Activated CD8-positive, alpha-beta memory T cell treated with anti-CD3 and anti-CD28 coated beads for 36 hours (primary cell): ENCODE measurements around the gene SORCS2. TPM values are rescaled to one million over a fixed set of nuclear protein-coding genes. Genes with fewer than 3 reads are reported as not detected.

ENCODE experiments used
- CTCF ChIA-PET: fragments of 350-600 bp; sonication (Branson Sonifier 250); formaldehyde crosslinking; loops from one replicate; lab custom pipeline; 2021; ENCODE audit warnings: antibody characterized with exemption; lab: Charles Lee
- POLR2A ChIA-PET: fragments of 350-600 bp; sonication (Branson Sonifier 250); formaldehyde crosslinking; loops from one replicate; lab custom pipeline; 2021; ENCODE audit warnings: antibody characterized with exemption; lab: Charles Lee
- total RNA-seq, 2 experiments: library from RNA; stranded (reverse); gene quantifications; one replicate each; pipeline ENCODE4 v1.2.3, GENCODE V29; 2021

The SORCS2 gene
- total RNA-seq, 2 experiments from 2014 or later, result not detected

DNA sequence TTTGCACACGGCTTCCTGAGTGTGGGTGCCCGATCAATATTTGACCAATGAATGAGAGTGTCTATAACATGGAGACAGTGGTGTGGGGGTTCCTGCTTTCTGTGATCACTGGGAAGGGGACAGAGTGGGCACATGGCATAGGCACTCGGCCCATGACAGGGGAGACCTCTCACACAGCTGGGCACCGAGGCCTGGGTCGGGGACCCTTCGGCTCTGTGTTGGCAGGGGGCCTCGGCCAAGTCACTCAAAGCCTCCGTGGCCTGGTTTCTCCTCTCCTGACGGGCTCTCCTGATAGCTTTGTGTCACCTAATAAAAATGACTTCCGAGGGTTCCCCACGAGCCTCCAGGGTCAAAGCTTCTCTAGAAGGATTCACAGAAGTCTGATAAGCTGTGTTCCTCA lies 286.3 kb downstream of the SORCS2 start:
- CTCF ChIA-PET, result no interaction called here
- POLR2A ChIA-PET, result no interaction called here

DNA sequence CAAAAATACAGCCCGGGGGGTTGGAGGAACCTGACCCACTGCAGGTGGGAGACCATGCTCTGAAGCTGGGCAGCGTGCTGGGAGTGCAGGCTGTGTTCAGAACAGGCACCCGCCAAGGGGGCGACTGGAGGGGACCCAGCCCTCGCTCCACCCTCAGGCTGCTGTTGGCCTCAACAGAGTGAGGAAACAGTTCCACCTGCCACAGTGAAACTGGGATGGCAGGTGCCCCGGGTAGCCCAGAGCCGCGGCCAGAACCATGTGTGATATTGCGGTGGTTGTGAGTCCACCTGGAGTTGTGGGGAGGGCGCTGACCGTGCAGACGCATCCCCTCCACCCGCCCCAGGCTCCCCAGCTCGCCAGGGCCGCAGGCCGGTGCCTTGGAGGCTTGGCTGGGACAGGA lies 288.1 kb downstream of the SORCS2 start:
- POLR2A ChIA-PET, result no interaction called here
- CTCF ChIA-PET, result no interaction called here

DNA sequence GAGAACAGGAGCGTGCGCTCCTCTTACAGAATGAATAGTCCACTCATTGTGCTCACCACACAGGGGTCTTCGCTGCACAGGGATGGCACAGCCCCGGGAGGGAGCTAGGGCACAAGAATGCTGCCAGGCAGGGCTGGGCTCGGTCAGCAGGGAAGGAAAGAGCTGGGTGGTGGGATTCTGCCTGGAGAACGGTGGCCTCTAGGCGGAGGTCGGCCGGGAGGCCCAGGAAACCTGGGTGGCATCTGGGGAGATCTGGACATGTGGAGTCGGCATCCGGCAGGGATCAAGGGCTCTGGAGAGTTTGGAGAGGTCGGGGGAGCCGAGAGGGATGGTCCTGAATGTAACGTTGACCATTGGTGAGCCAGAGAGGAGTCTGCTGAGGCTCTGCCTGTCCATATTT lies 288.9 kb downstream of the SORCS2 start:
- CTCF ChIA-PET, result no interaction called here
- POLR2A ChIA-PET, result no interaction called here

DNA sequence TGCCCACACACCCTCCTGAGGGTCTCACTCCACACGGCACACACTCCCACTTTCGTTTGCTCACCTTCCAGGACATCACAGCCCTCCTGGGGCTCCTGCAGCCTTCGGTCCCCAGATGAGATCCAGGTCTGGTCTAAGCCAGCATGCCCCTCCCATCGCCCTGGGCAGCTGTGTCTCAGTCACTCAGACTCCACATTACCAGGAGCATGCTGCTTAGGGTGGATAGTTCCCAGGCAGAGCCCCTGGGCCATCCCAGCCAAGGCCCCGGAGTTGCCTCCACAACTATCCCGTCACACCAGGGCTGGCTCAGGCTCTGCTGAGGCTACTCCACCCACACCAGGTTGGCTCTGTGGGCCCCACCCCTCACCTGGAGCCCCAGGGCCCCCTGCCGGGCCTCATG lies 292.8 kb downstream of the SORCS2 start:
- CTCF ChIA-PET, result no interaction called here
- POLR2A ChIA-PET, result no interaction called here

DNA sequence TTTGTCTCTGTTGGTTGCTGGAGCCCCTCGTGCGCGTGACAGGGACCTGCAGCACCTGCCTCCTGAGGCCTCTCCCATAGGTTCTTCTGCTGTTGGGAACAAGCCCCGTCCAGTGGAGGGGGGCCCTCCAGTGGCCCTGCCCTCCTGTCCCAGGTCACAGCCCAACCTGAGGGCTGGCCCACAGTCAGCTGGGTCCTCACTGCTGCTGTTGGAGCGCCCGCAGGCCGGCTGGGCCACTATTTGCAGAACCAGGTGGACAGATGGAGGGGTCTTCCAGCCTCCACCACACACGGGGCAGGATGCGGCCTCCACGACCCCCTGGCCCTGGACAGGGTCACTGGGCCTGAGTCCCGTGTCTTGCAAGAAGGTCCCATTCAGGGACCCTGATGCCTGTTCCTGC lies 293.8 kb downstream of the SORCS2 start:
- CTCF ChIA-PET, result no interaction called here
- POLR2A ChIA-PET, result no interaction called here

DNA sequence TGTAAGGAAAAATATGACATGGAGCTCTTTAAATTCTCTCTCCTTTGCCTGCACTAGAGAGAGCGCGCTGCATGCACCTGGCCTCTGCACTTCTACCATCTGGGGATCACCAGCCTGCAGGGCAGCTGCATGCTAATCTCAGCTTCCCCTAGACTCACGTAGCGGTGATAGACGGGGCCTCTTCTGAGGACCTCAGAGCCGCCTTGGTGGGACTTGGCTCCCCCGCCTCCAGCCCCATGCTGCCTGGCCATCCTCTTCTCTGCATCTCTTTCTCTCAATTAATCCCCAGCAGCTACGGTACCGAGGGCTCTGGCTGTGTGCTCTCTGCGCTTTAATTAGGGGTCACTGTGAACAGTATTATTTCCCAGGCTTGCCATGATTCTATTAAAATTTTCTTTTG lies 295.2 kb downstream of the SORCS2 start:
- POLR2A ChIA-PET, result no interaction called here
- CTCF ChIA-PET, result no interaction called here

DNA sequence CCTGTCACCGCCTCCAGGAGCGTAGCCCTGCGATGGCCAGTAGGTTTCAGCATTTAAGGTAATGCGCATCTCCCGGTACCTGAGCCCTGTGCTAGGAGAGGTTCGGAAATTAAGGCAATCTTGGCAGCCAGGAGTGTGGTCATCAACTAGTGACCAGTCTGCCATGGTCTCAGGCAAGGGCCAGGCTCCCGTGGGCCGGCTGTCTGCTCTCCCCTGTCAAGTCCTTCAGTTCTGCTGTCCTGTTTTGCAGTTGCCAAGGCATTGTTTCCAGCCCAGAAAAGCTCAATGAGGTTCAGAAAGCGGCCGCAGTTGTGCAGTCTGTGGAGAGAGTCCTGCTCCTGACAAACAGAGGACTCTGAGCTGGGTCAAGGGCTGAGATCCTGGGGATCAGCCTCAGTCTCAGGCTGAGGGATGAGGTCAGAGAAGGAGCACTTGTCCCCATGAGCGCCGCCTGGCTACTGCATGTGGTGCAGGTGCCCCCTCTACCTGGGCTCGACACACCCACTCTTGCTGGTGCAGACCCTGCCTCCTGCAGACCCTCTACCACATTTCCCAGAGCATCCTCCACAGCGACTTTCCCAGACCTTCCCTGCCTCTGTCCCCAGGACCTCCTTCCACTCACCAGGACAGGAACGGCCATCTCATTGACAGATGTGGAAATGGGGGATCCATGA lies 295.8 kb downstream of the SORCS2 start:
- ChIA-PET CTCF (no interaction called here), POLR2A (no interaction called here)

DNA sequence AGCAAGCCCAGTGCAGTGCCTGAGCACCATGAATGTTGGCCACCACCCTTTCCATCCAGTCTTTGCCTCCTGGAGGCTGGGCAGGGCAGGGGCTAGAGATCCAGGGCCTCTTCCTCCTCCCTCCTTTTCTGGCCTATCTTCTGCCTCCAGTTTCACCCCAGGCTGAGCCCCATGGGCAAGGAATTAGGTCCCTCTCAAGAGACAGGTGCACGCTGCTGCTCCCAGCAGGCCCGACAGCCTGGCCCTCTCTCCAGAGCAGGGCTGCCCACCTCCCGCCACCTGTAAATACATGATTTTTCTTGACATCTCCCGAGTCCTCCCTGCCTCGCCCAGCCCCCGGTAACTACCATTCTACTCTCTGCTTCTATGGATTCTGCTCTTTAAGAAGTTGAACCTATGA lies 299.6 kb downstream of the SORCS2 start:
- POLR2A ChIA-PET, result no interaction called here
- CTCF ChIA-PET, result no interaction called here

DNA sequence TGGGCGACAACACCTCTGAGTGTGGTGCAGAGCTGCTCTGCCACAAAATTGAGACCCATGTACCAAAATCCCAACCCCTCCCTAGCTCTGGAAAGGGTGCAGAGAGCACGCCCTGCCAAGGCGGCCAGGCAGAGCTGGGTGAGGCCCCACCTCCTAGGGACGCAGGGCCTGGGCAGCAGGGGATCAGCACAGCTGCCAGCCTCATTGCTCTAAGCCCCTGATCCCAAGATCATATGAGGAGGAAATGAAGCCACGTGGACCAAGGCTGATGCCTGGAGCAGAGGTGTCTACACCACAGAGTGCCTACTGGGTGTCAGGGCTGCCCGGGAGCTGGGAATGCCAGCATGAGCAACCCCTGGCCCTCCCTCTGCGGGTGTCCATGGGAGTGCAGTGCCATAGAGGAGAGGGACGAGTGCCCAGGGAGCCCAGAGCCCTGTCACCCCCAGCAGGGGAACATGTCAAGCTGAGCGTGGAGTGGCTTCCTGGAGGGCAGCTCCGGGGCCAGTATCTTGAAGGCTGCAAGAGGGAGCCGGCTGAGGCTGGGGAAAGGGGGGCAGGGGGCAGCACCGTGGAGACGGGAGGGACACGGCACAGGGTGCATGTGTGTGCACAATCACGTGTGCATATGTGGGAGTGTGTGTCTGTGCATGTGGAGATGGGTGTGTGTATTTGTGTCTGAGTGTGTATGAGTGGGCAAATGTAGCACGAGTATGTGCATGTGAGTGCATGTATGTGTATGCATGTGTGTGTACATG lies 306.3 kb downstream of the SORCS2 start:
- POLR2A ChIA-PET, result no interaction called here

DNA sequence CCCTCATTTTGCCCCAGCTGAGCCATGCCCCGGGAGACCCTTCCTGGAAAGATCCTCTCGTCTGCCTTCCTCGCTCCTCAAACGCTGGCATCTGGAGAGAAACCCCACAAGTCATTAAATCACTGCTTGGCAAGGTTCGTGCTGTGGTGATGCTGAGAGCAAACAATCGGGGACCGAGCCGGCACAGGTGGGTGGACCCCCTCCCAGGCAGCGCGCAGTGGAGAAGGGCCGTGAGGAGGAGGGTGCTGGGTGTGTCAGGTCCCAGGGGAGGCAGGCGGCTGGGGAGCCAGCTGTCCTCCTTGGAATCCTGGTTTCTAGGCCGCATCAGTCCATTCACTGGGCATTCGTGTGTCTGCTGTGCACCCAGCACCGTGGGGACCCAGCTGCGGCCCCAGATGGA lies 307.3 kb downstream of the SORCS2 start:
- CTCF ChIA-PET, result no interaction called here

More for the DNA sequence above, 306.3 kb downstream of the SORCS2 start:
- CTCF ChIA-PET, result no interaction called here

DNA sequence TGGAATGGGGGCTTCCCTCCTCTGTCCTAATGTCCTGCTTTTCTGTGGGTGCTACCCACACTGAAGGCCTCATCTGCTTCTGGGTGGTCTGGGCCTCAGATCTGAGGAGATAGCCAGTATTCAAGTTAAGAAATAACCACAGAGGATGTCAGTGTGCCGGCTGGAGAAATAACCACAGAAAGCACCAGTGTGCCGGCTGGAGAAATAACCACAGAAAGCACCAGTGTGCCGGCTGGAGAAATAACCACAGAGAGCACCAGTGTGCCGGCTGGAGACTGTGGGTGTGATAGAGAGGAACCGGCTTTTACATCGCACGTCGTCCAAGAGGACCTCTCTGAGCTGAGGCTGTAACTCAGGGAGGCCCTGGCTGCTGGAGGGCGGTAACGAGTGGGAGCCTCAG lies 308.1 kb downstream of the SORCS2 start:
- ChIA-PET CTCF (no interaction called here), POLR2A (no interaction called here)

More for the DNA sequence above, 307.3 kb downstream of the SORCS2 start:
- POLR2A ChIA-PET, result no interaction called here

DNA sequence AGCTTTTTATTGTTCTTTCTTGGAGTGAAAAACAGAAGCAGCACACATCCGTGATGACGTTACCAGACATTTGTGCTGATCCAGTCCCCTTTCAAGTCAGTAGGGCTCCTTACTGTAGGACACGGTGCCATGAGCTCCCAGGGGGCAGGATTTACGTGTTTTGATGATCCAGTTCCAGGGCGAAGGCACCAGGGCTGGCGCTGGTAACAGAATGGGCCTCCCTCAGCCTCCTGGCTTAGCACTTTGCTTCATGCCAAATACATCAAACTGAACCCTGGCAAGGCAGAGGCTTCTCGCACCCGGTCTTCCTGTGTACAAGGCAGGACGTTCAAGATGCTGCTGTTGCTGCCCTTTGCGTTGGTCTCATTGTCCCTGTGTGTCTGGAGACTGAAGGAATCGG lies 309.0 kb downstream of the SORCS2 start:
- ChIA-PET CTCF (no interaction called here), POLR2A (no interaction called here)

DNA sequence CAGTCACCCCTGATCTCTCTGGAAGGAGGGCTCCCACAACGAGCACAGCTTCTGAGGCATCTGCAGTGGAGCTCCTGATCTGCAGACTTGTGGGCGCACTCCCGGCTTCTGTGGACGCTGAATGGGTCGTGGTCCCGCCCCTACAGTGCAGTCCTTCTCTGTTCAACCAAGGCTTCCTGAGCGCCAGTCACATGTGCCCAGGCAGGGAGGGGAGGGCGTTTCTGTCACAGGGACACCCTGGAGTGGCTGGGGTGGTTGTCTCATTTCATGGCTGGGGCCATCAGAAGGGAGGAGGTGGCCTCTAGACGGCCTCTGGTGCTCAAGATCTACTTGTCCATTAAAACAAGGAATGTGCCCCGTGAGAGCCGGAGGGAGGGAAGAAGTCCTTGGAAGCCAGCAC lies 309.5 kb downstream of the SORCS2 start:
- ChIA-PET POLR2A (no interaction called here), CTCF (no interaction called here)

DNA sequence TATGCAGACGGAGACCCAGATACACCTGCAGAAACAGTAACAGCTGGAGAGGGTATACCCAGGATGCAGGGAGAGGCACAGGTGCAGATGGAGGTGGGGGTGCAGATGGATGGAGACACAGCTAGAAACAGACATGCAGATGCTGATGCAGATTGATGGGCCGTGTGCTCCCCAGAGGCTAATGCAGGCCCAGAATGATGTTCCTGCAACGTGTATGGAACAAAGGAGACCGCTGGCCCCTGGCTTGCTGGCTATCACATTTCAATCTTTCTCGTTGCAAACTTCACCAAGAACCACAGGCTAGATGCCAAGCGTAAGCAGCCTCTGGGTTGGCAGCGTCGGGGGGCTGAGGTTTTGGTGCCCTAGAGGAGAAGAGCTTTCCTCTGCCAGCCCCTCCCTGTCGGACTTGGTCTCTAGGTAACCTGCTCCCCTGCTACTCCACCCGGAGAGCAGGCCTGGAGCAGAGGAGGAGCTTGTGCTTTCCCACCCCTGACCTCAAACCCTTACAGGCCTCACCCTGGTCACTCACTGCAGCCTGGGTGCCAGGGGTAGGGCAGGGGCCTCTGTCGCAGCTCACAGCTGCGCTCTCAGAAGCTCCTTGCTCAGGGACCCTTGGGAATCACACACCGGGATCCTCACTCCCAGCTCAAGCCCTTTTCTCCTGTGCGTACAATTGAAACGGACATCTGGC lies 311.4 kb downstream of the SORCS2 start:
- ChIA-PET POLR2A (no interaction called here), CTCF (no interaction called here)

DNA sequence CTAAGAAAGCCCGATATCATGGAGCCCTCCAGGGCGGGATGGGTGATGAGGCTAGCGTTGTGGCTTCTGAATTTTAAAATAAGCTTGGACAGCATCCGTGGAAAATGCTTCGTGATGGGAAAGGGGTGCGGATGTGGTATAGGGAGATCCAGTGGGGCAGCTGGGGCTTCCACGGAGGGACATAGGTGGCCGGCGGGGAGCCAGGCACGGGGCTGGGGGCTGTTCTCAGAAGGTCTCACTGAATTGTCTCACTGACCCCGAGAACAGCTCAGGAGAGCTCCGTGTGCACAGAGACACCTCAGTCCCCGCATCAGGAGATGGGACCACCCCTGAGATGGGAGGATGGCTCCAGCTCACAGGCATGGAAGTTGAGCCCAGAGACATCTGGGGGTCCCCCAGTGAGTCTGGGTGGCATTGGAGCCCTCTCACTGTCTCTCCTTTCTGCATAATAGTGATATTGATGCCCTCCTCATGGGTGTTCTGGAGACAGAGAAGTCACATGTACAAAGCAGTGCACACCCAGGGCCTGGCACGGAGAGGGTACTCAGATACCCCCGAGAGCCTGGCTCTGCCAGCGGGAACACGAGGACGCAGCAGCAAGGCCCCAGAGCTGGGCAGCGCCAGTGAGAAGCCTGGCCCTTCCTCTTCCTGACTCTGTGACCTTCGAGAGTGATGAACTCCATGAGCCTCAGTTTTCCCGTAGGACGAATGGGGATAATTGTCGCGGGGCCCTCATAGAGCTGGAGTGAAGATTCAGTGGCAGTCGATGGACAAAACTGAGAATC lies 313.0 kb downstream of the SORCS2 start:
- CTCF ChIA-PET, result no interaction called here
- POLR2A ChIA-PET, result no interaction called here

DNA sequence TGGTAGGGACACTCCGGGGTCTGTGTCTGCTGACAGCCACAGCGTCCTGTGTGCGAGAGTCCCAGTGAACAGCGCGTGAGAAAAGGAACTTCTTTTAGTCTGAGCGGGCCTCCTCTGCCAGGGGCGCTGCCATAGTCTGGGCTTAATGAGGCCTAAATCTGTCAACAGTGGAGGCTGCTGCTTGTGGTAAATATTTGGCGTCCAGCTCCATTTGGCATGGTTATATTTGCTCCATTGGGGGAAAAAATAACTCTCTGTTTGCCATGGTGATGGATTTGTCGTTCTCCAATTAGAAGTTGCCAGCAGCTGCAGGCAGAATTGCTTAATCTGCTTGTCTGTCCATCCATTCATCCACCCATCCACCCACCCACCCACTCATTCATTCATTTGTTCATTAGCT lies 313.8 kb downstream of the SORCS2 start:
- ChIA-PET CTCF (no interaction called here), POLR2A (no interaction called here)

DNA sequence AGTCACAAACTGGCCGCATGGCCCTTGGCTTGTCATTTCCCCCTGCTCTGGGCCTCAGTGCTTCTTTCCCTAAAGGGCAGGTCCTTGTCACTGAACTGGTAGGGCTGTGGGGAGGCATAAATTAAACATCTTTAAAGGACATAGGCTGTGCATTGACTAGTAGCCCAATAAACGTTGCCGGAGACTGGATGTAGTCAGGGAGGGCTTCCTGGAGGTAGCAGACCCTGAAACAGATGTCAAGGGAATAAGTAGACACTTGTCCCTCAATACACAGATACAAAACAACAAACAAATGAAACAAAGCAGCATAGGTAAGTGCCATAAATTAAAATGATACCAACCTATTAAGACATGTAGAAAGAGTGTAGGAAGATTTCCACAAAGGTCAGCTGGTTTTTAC lies 314.2 kb downstream of the SORCS2 start:
- POLR2A ChIA-PET, result no interaction called here
- CTCF ChIA-PET, result no interaction called here

DNA sequence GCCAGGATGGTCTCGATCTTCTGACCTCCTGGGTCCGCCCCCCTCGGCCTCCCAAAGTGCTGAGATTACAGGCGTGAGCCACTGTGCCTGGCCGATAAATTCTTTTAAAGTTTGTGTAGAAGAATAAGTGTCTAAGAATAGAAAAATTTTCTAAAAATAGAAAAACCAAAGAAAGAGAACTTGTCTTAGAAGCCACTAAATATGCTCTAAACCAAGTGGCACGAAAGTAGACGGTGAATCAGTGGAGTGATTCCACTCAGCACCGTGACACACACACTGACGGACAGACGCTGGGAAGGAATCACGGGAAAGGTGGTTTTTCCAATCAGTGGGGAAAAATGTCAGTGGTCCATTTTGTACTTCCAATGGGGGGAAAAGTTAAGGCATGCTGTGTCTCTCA lies 315.0 kb downstream of the SORCS2 start:
- CTCF ChIA-PET, result no interaction called here

DNA sequence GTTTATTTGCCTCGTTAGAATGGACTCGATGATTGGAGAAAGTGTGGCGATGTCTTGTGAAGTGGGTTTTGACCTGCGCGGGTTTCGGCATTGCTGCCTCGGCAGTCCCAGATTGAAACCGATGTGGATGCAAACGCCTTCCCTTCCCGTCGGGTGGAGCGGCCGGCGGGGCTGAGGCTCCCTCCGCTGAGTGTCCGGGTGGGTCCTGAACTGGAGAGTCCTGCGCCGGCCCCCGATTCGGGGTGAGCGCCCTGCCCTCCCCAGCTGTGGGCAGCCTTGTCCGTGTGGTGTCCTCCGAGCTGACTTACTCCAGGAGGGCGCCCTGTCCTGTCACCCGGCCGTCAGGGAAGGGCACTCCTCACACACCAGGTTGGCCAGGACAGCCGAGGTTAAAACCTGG lies 317.7 kb downstream of the SORCS2 start:
- POLR2A ChIA-PET, result no interaction called here
- CTCF ChIA-PET, result no interaction called here

More for the DNA sequence above, 315.0 kb downstream of the SORCS2 start:
- POLR2A ChIA-PET, result no interaction called here

DNA sequence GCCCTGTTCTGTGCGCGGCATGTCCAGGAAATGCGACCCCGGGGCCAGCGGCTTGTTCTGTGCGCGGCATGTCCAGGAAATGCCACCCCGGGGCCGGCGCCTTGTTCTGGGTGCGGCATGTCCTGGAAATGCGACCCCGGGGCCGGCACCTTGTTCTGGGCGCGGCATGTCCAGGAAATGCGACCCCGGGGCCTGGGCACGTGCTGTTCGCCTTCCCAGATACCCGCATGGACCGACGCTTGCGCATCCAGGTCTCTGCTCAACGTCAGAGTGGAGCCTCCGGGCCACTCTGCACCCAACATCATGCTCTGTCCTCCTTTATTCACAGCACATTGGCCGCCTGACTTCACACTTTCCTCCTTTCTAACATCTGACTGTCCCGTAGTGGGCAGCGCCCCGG lies 318.2 kb downstream of the SORCS2 start:
- ChIA-PET CTCF (no interaction called here), POLR2A (no interaction called here)
